ENCODE results near the gene CNTNAP5.

CNTNAP5 gene

DNA sequence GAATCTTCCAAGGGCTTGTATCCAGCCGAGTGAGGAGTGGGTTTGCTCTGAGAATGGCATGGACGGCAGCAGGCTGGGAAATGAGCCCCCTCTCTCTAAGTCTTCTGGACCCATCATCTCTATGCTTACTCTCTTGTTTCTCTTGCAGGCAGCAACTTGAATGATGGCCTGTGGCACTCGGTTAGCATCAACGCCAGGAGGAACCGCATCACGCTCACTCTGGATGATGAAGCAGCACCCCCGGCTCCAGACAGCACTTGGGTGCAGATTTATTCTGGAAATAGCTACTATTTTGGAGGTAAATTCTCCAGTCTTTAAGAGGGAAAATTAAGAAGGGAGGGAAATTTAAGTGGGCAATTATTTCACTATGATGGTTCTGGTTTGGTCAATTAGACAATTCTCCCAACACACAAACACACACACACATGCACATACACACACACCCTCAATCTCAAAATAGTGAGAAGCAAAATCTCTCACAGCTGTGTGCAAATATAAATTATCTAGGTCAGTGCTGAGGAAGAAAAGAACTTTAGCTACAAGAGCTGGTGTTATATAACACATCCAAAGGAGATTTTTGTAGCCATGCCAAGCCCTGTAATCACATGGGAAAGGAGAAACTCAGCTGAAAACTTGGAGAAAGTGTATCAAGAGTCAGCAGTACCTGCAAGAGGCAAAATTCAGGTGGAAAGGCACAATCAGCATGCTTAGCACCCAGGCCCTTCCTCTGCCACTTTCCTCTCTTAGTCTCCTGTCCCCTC is 499.2 kb downstream of the CNTNAP5 start:
- DNase-seq (ENCODE audit: extremely low spot score, insufficient read length, low read depth) (no peak), FAIRE-seq (no peak)

DNA sequence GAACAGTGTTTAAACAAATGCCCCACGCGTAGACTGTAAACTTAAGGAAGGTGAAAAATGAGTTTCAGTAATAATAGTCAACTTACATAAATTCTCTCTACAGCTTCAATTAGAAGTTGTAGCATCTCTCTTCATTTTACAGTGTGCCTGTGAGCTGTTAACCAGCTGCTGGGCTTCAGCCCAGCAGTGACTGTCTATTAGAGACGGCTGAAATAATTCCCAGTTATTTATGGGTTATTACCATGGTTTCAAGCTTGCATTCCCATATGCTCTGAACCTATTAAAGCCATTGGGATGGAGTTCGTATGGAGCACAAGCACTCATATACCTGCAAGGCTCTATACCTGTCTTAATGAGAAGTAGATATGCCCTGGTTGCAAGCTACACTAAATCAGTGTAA is 501.1 kb downstream of the CNTNAP5 start:
- no peak for FAIRE-seq
- DNase-seq (ENCODE audit: extremely low spot score, insufficient read length, low read depth) = no peak

DNA sequence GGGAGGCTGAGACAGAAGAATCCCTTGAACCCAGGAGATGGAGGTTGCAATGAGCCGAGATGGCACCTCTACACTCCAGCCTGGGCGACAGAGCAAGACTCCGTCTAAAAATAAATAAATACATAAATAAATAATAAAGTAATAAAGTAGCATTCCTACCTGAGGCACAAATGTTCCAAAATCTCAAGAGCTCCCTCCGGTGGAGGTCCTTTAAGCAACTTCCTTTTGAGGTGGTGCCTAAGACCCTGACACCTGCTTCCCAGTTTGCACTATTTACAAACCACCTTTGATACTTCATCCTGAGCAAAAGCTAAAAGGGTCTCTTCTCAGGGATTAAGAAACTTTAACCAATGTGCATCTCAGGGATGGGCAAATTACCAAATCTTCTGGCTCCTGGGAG is 505.1 kb downstream of the CNTNAP5 start:
- no peak for FAIRE-seq
- no peak for DNase-seq (ENCODE audit: extremely low spot score, insufficient read length, low read depth)

GRCh38 chr2:124533226-124533954 is 508.3 kb downstream of the CNTNAP5 start:
- no peak for FAIRE-seq
- no peak for DNase-seq (ENCODE audit: extremely low spot score, insufficient read length, low read depth)

DNA sequence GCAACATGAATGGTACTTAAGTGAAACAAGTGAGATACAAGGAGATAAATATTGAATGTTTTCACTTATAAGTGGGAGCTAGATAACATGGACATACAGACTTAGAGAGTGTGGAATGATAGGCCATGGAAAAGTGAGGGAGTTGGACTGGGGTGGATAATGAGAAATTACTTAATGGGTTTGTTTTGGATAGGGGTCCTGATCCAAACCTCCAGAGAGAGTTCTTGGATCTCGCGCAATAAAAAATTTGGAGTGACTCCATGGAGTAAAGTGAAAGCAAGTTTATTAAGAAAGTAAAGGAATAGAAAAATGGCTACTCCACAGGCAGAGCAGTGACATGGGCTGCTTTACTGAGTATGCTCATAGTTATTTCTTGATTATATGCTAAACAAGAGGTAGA is 508.9 kb downstream of the CNTNAP5 start:
- FAIRE-seq = no peak
- no peak for DNase-seq (ENCODE audit: extremely low spot score, insufficient read length, low read depth)

- no peak for FAIRE-seq
- no peak for DNase-seq (ENCODE audit: extremely low spot score, insufficient read length, low read depth)
Observed at GRCh38 chr2:124535816-124536215, 510.7 kb downstream of the CNTNAP5 start.

GRCh38 chr2:124536591-124536990 is 511.5 kb downstream of the CNTNAP5 start:
- no peak for DNase-seq (ENCODE audit: extremely low spot score, insufficient read length, low read depth)
- no peak for FAIRE-seq

DNA sequence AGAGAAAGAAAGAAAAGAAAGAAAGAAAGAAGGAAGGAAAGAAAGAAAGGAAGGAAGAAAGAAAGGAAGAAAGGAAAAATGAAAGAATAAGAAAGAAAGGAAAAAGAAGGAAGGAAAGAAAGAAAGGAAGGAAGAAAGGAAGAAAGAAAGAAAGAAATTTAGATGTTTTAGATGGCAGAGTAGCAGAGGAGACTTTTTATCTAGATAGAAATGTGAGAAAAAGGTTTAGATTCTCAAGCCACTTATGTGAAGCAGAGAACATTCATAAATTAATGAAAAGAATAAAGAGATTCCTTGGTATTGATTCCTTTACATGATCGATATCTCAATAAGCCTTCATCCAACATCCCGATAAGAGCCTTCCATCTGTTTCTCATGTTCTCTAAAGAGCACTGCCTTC is 513.5 kb downstream of the CNTNAP5 start:
- FAIRE-seq (no peak), DNase-seq (ENCODE audit: extremely low spot score, insufficient read length, low read depth) (no peak)

DNA sequence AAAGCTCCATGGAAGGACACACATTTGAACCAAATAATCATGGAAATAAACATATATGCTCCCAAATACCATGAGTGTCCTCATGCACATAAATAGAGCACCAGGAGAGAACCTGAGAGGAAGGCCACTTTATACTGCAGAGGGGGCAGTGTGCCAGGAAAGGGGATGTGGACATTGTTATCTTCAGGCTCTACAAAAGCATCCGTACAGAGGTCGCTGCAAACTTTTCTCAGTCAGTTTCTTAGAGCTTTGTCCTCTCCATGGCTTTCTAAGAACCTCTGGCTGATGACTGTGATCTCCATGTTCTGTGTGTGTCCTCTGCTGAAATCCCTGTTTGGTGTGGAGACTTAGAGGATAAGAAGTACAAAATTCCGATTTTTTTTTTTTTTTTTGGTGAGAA is 515.7 kb downstream of the CNTNAP5 start:
- no peak for DNase-seq (ENCODE audit: extremely low spot score, insufficient read length, low read depth)
- FAIRE-seq = no peak

DNA sequence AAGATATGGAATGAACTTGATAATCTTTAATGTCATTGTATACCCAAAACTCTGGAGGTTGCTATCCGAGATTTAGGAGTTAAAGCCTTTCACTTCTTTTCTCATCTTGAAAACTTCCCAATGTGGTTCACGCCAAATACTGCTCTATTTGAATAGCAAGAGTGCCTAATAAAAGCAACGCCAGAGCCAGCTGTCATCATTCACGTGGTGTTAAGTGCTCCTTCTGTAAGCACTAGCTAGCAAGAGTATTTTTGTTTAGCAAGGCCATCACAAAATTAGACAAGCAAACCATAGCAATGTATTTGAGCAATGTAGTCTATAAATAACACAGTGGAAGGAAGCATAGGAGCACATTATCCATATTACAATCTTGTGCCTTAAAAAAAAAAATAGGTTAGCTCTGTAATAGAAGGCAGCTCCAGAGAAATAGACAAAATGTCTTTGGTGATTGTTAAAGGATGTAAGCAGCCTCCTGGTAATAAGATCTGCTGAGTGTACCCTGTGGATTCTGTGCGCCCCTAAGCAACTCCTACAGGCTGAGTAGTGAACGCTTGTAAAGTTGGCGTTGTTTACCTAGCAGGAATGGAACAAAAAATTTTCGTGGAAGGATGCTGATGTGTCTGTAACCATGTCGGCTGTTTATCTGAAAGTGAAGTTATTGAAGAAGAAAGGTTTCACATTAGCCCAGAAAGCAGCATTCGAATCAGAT is 518.0 kb downstream of the CNTNAP5 start:
- FAIRE-seq (no peak), DNase-seq (ENCODE audit: extremely low spot score, insufficient read length, low read depth) (no peak)

DNA sequence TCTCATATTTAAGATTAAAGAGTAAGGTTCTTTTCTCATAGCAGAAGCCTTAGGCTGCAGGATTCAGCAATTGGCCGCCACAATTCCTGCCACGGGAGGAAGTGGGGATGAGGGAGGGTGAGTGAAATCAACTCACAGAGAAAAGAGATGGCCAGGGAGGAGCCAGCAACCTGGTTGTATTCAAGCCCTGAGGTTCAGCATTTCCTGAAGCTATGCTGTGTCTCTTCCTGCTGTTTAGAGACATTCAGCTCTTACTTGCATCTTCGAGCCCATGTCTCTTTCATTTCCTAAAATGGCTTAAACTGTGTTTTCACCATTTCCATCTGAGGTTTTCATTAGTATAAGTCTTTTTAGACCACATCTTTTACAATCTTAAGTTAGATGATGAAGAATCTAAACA is 522.6 kb downstream of the CNTNAP5 start:
- FAIRE-seq = no peak
- no peak for DNase-seq (ENCODE audit: extremely low spot score, insufficient read length, low read depth)

GRCh38 chr2:124558277-124558905 is 533.3 kb downstream of the CNTNAP5 start:
- DNase-seq (ENCODE audit: extremely low spot score, insufficient read length, low read depth) (no peak), FAIRE-seq (no peak)

- FAIRE-seq (no peak), DNase-seq (ENCODE audit: extremely low spot score, insufficient read length, low read depth) (no peak)
Observed at GRCh38 chr2:124559236-124559635, 534.1 kb downstream of the CNTNAP5 start.

GRCh38 chr2:124560592-124561112 is 535.6 kb downstream of the CNTNAP5 start:
- DNase-seq (ENCODE audit: extremely low spot score, insufficient read length, low read depth) (no peak), FAIRE-seq (no peak)

DNA sequence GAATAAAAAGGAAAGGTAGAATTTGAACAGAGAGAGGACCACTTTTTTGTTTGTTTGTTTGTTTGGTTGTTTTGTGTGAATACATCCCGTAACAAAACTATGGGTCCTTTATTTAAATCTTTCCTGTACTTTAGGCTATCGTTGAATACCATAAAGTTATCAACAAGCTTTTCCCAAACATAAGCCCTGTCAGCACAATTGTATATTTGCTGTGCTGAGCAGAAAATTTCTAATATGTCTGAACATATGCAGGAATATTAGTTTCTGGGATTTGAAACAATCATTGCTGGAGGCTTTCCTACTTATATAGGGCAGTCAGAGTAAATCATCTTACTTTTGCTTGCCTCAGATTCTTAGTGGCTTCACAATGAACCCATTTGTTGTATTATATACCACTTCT is 536.4 kb downstream of the CNTNAP5 start:
- FAIRE-seq = no peak

GRCh38 chr2:124563426-124563825 is 538.3 kb downstream of the CNTNAP5 start:
- no peak for DNase-seq (ENCODE audit: extremely low spot score, insufficient read length, low read depth)
- FAIRE-seq = no peak

More for the DNA sequence above, 536.4 kb downstream of the CNTNAP5 start:
- DNase-seq (ENCODE audit: extremely low spot score, insufficient read length, low read depth) = no peak

- FAIRE-seq (no peak), DNase-seq (ENCODE audit: extremely low spot score, insufficient read length, low read depth) (no peak)
Observed at GRCh38 chr2:124566518-124566970, 541.5 kb downstream of the CNTNAP5 start.

DNA sequence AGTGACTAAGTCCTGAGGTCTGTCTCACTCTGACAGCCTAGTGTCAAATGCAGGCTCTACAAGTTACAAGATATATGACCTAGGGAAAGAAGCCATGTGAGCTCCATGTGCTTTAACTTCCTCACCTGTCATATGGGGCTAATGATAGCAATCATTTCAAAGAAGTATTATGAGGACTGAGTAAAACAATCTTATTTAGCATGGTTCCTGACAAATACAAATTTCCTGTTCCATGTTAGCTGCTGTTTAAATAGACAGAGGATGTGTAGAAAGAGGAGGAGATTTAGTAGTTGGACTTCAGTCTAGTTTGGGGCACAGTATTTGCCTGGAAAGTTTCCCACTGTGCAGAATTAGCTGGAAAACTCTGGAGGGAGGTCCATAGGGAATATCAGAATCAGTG is 545.8 kb downstream of the CNTNAP5 start:
- FAIRE-seq = no peak

DNA sequence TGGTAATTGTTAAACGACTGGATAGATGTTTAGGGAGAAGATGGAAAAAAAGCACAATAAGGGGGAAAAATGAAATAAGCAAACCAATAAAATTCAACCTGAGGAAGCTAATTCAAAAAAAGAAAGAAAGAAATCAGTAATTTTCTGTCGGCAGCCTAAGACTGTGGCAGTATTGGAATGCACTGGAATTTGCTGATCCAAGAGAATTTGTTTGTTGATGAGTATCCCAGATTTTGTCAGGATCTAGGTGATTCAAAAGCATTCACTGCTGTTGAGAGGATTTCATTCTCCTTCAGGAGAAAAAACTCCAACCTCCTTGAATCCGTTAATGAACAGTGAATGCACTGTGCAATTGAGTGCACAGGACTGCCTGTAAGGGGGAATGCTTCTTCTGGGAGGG is 546.7 kb downstream of the CNTNAP5 start:
- no peak for FAIRE-seq
- no peak for DNase-seq (ENCODE audit: extremely low spot score, insufficient read length, low read depth)

More for the DNA sequence above, 545.8 kb downstream of the CNTNAP5 start:
- DNase-seq (ENCODE audit: extremely low spot score, insufficient read length, low read depth) = no peak

- FAIRE-seq = no peak
- DNase-seq (ENCODE audit: extremely low spot score, insufficient read length, low read depth) = no peak
Observed at GRCh38 chr2:124572934-124573634, 548.0 kb downstream of the CNTNAP5 start.

Measured in GM18507 (cell line).